Vagina (tissue), 2 donors: ENCODE results near the gene PTPRA. TPM values are rescaled to one million over a fixed set of nuclear protein-coding genes. Genes with fewer than 3 reads are reported as not detected.

Experiments
- DNase-seq, 2 donors: peaks; one replicate each; pipeline ENCODE4 v3.0.0-alpha.2; 2017; ENCODE audit errors: extremely low spot score in 2 of 2
- H3K27ac ChIP-seq: fragments of 200-600 bp; sonication (generic); one replicate; pipeline ENCODE4 v1.5.1; 2019
- H3K27me3 ChIP-seq: fragments of 200-600 bp; sonication (generic); one replicate; pipeline ENCODE4 v1.5.1; 2019
- H3K36me3 ChIP-seq, 2 donors: fragments of 200-600 bp; sonication (generic); one replicate each; pipeline ENCODE4 v1.5.1; 2017 to 2019
- H3K4me1 ChIP-seq: fragments of 200-600 bp; sonication (generic); one replicate; pipeline ENCODE4 v1.5.1; 2019
- H3K4me3 ChIP-seq, 2 donors: fragments of 200-600 bp; sonication (generic); 1 replicate in 1 of 2; 2 replicates in 1 of 2; pipeline ENCODE4 v1.5.1; 2016 to 2019
- H3K9me3 ChIP-seq: fragments of 200-600 bp; sonication (generic); one replicate; pipeline ENCODE4 v1.5.1; 2019
- POLR2A ChIP-seq, 2 donors: fragments of 450-650 bp; IDR thresholded peaks; one replicate each; pipeline ENCODE4 v1.6.1; 2017; ENCODE audit warnings: antibody characterized with exemption in 2 of 2, mild to moderate bottlenecking in 2 of 2, moderate library complexity in 2 of 2
- POLR2AphosphoS5 ChIP-seq, 2 donors: sonication (generic); formaldehyde crosslinking; IDR thresholded peaks; one replicate each; pipeline ENCODE4 v1.9.0; 2017; ENCODE audit warnings: antibody characterized with exemption in 2 of 2, mild to moderate bottlenecking in 2 of 2, low read depth in 1 of 2; ENCODE audit not compliant: insufficient read depth in 1 of 2
- intact Hi-C: fragments of 100-400 bp; cut with DNase I; formaldehyde crosslinking; loops from one replicate; pipeline ENCODE4 v1.15.1; 2023
- total RNA-seq: library from RNA; depleted of rRNA; stranded (reverse); fragments of >200 nt; gene quantifications from one replicate; pipeline ENCODE4 v1.2.3, GENCODE V29; 2016
- TF ChIP-seq, protein P1 (sequence below), 3 experiments: fragments of 450-650 bp in 2 of 3; fragments of 200-600 bp in 1 of 3; sonication (generic) in 1 of 3; IDR thresholded peaks; one replicate each; pipeline ENCODE4 v1.5.1; 2017 to 2019; ENCODE audit warnings: antibody characterized with exemption in 3 of 3, mild to moderate bottlenecking in 2 of 3, moderate library complexity in 2 of 3

The PTPRA gene
- total RNA-seq, 1 donor from 2014 or later: 45.7 TPM

DNA sequence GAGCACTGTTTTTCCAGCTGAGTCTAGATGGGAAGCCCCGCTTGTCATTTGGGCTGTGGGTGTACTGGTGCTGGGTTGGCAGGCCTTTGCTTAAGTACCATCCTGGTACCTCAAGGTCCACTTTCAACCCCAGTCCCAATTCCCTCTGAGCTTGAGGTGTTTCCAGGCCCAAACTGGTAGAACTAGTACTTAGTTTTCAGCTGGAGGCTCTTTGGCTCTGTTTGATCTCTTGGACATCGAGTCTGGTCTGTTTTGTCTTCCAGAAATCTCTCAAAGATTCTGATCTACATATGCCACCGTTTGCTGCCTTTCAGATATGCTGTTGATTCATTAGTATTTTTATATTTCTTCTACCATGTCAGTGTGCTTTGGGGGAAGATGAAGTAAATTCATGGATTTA, 108.4 kb downstream of the PTPRA start:
- Histone ChIP-seq H3K4me1 (no peaks in the 10 kb centered on the region), H3K27me3 (no peaks in the 10 kb centered on the region), H3K4me3 (no peak overlapping the region), H3K36me3 (peaks cover 0 to 8% of the 10 kb centered on the region in 2 donors), H3K9me3 (no peaks in the 10 kb centered on the region), H3K27ac (no peak overlapping the region)
- no peak for DNase-seq
- TF ChIP-seq POLR2AphosphoS5 (IDR thresholded peaks at IDR 0.05; ENCODE audit: insufficient read depth in 1 of 2, low read depth in 1 of 2) (no peak), POLR2A (IDR thresholded peaks at IDR 0.05) (no peak)
- TF ChIP-seq, protein P1, sequence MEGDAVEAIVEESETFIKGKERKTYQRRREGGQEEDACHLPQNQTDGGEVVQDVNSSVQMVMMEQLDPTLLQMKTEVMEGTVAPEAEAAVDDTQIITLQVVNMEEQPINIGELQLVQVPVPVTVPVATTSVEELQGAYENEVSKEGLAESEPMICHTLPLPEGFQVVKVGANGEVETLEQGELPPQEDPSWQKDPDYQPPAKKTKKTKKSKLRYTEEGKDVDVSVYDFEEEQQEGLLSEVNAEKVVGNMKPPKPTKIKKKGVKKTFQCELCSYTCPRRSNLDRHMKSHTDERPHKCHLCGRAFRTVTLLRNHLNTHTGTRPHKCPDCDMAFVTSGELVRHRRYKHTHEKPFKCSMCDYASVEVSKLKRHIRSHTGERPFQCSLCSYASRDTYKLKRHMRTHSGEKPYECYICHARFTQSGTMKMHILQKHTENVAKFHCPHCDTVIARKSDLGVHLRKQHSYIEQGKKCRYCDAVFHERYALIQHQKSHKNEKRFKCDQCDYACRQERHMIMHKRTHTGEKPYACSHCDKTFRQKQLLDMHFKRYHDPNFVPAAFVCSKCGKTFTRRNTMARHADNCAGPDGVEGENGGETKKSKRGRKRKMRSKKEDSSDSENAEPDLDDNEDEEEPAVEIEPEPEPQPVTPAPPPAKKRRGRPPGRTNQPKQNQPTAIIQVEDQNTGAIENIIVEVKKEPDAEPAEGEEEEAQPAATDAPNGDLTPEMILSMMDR (IDR thresholded peaks at IDR 0.05): no peak
- intact Hi-C loops: no loop called here

DNA sequence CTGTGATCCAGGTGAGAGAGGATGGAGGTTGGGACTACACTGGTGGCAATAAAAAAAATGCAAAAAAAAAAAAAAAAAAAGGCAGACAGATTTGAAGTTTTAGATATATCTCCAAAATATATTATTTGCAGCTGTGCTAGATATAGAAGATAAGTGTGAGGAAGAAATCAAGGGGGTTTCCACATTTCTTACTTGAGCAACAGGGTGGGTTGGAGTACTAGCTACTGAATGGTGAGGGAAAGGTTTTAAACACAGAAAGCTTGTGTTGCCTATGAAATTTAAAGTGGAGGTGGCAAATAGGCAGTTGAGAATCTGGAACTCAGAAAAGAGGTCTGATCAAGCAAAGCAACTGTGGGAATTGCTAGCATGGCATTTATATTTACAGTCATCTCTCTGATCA, 110.2 kb downstream of the PTPRA start:
- Histone ChIP-seq H3K27ac (no peak overlapping the region), H3K27me3 (no peaks in the 10 kb centered on the region), H3K9me3 (no peaks in the 10 kb centered on the region), H3K36me3 (peaks cover 0 to 22% of the 10 kb centered on the region in 2 donors), H3K4me1 (no peaks in the 10 kb centered on the region), H3K4me3 (no peak overlapping the region)
- intact Hi-C loops: no loop called here
- no peak for TF ChIP-seq POLR2AphosphoS5 (IDR thresholded peaks at IDR 0.05; ENCODE audit: insufficient read depth in 1 of 2, low read depth in 1 of 2)
- TF ChIP-seq, protein P1 (IDR thresholded peaks at IDR 0.05): no peak
- TF ChIP-seq POLR2A (IDR thresholded peaks at IDR 0.05): no peak
- no peak for DNase-seq

DNA sequence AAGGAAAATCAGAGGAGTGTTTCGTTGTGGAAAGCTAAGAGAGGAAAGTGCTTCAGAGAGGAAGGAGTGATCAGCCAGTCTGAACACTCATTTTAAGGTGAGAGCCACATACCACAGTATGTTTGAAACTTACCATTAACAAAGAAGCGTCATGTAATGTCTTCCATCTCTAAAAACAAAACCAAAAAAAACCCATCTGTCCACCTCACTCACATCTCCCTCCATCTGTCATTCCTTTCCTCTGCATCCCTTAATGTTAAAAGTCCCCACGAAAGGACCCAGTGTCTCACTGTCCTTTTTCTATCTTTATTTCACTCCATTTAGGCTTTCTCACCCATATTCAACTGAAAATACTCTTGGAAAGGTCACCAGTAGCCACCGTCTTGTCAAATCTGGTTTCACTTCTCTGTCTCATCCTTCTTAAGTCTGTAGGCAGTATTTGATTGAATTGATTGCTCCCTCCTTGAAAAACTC, 110.8 kb downstream of the PTPRA start:
- intact Hi-C loops: no loop called here
- DNase-seq: no peak
- no peaks in the 10 kb centered on the region for H3K27me3 ChIP-seq
- no peaks in the 10 kb centered on the region for H3K9me3 ChIP-seq
- peaks cover 0 to 27% of the 10 kb centered on the region in 2 donors for H3K36me3 ChIP-seq
- TF ChIP-seq, protein P1 (IDR thresholded peaks at IDR 0.05): no peak
- TF ChIP-seq POLR2A (IDR thresholded peaks at IDR 0.05): no peak
- TF ChIP-seq POLR2AphosphoS5 (IDR thresholded peaks at IDR 0.05; ENCODE audit: insufficient read depth in 1 of 2, low read depth in 1 of 2): no peak
- H3K27ac ChIP-seq: no peak overlapping the region
- H3K4me1 ChIP-seq: no peaks in the 10 kb centered on the region
- no peak overlapping the region for H3K4me3 ChIP-seq

DNA sequence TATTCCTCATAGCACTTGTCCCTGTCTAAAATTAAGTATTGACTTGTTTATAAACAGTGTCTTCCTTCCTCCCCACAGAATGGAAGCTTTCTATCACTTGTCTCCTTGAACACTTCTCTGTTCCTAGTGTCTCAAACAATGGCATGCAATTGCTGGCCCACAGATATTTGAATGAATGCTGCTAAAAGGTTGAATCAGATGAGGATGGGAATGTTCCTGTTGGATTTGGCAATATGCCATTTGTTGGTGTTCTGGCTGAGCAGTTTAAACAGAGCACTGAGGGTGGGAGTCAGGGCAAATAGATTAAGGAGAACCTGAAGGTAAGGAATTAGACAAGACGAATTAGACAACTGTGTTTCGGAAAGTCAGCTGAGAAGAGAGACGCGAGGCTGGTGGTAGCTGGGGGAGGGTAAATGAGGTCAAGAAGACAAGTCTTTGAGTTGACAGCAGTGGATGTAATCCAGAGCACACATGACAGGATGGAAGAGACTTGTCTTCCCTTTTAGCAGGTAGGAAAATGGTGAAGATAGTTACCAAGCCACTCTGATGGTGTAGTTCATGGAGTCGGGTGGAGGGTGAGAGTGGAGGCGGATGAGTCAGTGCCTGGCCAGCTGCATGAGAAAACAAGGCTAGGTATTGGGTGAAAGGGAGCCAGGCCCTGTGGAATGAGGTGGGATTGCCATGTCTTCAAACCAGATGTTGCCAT, 111.8 kb downstream of the PTPRA start:
- H3K9me3 ChIP-seq: no peaks in the 10 kb centered on the region
- no peak overlapping the region for H3K4me3 ChIP-seq
- H3K27me3 ChIP-seq: no peaks in the 10 kb centered on the region
- H3K36me3 ChIP-seq: peaks cover 0 to 38% of the 10 kb centered on the region in 2 donors
- intact Hi-C loops: no loop called here
- H3K4me1 ChIP-seq: no peaks in the 10 kb centered on the region
- no peak overlapping the region for H3K27ac ChIP-seq
- TF ChIP-seq, protein P1 (IDR thresholded peaks at IDR 0.05): no peak
- TF ChIP-seq POLR2A (IDR thresholded peaks at IDR 0.05) (no peak), POLR2AphosphoS5 (IDR thresholded peaks at IDR 0.05; ENCODE audit: insufficient read depth in 1 of 2, low read depth in 1 of 2) (no peak)
- DNase-seq: no peak

DNA sequence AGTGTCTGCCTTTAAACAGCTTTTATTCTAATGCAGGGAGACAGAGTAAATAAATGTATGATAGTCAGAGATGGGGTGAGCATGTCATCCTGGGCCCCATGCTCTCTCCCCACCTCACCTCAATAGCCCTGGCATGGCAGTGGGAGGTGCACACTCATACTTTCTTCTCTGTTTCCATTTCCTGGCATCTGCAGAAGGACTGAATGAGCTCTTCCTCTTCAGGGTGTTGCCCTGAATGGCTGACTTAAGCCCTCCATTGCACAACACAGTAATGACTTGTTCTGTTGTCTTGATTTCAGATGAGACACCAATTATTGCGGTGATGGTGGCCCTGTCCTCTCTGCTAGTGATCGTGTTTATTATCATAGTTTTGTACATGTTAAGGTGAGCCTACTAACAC, 113.2 kb downstream of the PTPRA start:
- TF ChIP-seq, protein P1 (IDR thresholded peaks at IDR 0.05): no peak
- peak in 1 of 2 donors; percentile 67 for TF ChIP-seq POLR2AphosphoS5 (IDR thresholded peaks at IDR 0.05; ENCODE audit: insufficient read depth in 1 of 2, low read depth in 1 of 2)
- H3K4me3 ChIP-seq: no peak overlapping the region
- intact Hi-C loops: no loop called here
- no peaks in the 10 kb centered on the region for H3K9me3 ChIP-seq
- no peak overlapping the region for H3K27ac ChIP-seq
- H3K27me3 ChIP-seq: no peaks in the 10 kb centered on the region
- peaks cover 0 to 50% of the 10 kb centered on the region in 2 donors for H3K36me3 ChIP-seq
- DNase-seq: no peak
- H3K4me1 ChIP-seq: no peaks in the 10 kb centered on the region
